GM12891 (cell line): ENCODE measurements around the gene TBX4.

Experiments
- POLR2A ChIP-seq: IDR thresholded peaks from 2 replicates; pipeline ENCODE4 v1.6.1; 2011; ENCODE audit warnings: low read depth, low read length, control low read depth
- POU2F2 ChIP-seq: IDR thresholded peaks from 2 replicates; pipeline ENCODE4 v1.6.1; 2011; ENCODE audit warnings: low read depth, mild to moderate bottlenecking, control low read depth, low read length, moderate library complexity
- TAF1 ChIP-seq: IDR thresholded peaks from 2 replicates; pipeline ENCODE4 v1.6.1; 2011; ENCODE audit warnings: low read depth, low read length, control low read depth

DNA sequence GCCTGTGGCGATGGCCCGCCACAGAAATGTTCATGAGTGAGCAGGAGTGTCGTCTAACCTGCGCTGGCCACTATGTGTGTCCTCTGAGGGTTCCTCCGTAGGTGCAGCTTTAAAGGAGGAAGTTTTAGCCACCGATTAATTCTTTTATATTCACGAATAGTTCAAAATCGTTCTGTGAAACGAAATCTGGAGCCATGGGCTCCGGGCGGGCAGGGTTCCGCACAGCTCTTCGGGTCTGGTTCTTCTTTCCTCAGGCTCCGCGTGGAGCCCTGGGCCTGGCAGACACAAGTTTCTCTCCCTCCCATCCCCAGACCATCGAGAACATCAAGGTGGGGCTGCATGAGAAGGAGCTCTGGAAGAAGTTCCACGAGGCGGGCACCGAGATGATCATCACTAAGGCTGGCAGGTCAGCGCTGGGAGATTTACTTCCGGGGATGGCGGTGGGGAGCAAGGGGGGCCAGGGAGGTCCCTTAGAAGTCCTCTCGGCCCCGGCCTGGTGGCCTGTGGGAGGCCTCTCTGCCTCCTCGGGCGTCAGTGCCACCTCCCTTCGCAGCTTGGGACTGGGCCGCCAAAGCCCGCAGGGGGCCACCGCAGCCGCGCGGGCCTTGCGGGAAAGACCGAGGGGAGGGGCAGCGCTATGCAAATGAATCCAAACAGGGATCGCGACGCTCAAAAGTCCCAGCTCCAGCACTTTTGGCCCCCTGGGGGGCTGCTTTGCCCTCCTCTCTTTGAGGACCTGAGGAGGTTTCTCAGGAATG is 5.2 kb downstream of the TBX4 start:
- TF ChIP-seq POLR2A (no peak), POU2F2 (no peak), TAF1 (no peak)
